Stimulated activated CD8-positive, alpha-beta memory T cell treated with anti-CD3 and anti-CD28 coated beads, Interleukin-7, amount 100 ng/mL, for 4 hours (primary cell): ENCODE results near the gene SETD1A.

Experiments
- DNase-seq, 2 donors: peaks; one replicate each; pipeline ENCODE4 v3.0.0-alpha.2; 2020; ENCODE audit warnings: low read depth in 2 of 2

Gene SETD1A

DNA sequence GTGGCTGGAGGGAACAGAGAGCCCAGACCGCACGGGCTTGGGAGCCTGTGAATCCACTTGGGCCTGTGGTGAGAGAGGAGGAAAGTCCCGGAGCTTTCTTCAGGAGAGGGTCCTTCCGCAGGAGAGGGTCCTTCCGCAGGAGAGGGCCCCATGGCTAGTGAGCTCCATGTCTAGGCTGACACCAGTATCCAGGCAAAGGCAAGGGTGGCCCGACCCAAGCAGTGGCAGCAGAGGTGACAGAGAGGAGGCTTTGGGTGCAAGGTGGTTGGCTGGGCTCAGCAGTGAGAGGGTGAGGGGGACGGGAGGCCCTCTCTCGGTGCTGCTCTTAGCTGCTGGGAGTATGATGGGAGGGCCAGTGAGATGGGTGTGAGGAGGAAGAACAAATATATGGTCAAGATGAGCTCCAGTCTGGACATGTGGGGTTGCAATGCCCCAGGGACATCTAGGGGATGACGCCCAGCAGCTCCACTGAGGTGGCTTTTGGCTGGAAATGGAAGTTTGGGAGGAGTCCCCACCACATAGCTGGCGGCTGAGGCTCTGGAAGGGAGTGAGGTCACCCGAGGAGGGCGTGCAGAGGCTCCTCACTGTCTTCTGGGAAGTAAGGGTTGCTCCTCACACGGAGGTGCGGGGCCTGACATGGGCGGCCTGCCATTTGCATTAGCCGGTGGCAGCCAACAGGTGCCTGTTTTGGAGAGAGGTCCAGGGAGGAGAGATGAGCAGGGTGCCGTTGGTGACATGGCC lies 25.2 kb downstream of the SETD1A start:
- DNase-seq = no peak

DNA sequence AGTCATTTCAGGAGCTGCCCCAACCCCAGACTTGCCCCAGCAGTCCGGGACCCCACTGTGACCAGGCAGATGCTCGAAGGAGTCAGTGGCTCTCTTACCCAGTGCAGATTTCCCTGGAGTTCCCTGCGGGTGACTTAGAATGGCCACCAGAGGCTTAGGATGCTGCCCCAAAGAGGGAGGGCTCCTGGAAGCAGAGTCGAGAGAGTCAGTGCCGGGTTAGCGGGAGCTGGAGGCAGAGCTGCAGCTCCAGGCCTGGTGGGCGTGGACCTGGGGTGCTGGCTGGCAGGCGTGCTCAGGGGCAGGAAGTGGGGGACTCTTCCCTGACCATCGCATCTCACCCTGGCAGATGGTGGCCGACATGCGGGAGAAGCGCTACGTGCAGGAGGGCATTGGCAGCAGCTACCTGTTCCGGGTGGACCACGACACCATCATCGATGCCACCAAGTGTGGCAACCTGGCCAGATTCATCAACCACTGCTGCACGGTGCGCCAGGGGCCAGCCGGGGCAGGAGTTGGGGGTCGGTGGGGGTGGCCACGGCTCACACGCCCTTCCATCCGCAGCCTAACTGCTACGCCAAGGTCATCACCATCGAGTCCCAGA lies 25.8 kb downstream of the SETD1A start:
- no peak for DNase-seq

DNA sequence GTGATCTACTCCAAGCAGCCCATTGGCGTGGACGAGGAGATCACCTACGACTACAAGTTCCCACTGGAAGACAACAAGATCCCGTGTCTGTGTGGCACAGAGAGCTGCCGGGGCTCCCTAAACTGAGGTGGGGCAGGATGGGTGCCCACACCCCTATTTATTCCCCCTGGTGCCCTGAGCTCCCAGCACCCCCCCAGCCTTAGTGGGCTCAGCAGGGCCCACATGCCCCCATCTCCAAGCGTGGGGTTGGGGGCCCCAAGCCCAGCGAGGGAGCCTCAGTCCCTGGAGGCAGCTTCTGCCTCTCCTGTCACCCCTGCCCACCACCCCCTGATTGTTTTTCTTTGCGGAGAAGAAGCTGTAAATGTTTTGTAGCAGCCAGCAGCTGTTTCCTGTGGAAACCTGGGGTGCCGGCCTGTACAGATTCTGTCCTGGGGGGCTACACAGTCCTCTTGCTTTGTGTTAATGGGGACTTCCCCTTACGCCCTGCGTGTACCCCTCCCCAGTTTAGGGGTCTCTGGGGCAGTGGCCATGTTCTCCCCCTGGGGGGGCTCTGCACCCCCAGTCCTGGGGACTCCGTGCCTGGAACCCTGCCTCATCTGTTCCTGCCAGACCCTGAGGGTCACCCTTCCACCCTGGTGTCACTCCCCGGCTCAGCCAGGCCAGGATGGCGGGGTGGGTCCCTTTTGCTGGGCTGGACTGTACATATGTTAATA lies 26.5 kb downstream of the SETD1A start:
- DNase-seq = no peak

DNA sequence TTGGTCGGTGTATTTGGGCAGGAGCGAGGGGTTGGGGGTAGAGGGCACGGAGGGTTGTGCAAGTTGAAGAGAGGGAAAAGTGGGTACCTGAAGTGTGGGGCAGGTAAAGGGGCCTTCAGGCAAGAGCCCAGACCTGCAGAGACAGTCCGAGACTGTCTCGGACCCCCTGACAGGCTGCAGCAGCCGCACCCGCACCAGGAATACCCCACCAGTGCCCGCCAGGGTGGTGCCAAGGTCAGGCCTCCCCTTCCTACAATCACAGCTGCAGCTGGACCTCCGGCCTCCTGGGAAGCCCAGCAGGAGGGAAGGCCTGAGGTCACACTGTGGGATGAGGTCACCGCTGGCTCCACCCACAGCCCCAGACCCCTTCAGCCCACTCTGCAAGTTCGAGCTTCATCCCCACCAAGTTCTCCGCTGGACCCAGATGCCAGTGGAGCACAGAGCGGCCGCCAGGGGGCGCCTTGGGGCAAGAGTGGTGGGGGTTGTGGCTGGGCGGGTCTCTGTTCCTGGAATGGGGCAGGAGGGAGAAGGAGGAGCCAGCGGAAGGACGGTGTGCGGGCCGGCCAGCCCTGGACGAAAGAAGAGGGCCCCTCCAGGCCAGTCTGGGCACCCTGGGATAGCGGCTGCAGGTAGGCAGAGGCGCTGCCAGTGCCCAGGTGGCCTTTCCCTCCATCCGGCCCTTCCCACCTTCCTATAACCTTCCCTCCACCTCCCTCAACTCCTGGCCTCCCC lies 27.3 kb downstream of the SETD1A start, which contains the start of gene HSD3B7:
TSS of gene HSD3B7 (plus strand) at position 539 of the 732 bp plus-strand sequence. CDS start 452 bp downstream, outside the sequence.
- DNase-seq = peak; percentile 40 to 58

DNA sequence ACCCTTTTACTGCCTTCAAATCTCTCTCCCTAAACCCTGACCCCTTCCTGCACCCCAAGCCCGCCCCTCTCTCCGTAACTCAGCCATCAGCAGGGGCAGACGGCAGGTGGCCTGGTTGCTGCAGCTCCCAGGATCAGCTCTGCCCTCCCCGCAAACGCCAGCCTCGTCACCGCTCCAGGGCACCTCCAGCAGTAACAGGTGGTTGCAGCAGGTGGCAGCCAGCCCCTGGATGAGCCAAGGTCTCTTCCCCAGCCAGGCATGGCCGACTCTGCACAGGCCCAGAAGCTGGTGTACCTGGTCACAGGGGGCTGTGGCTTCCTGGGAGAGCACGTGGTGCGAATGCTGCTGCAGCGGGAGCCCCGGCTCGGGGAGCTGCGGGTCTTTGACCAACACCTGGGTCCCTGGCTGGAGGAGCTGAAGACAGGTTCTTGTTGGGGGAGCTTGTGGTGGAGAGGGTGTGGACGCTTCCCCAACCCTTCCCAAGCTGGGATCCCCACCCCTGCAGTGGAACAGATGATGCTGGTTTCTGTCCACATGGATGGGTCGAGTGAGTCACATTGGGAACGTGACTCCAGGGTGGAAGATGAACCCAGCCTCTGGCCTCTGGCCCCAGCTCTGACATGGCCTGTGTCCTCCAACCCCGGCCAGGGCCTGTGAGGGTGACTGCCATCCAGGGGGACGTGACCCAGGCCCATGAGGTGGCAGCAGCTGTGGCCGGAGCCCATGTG lies 28.0 kb downstream of the SETD1A start:
- no peak for DNase-seq

DNA sequence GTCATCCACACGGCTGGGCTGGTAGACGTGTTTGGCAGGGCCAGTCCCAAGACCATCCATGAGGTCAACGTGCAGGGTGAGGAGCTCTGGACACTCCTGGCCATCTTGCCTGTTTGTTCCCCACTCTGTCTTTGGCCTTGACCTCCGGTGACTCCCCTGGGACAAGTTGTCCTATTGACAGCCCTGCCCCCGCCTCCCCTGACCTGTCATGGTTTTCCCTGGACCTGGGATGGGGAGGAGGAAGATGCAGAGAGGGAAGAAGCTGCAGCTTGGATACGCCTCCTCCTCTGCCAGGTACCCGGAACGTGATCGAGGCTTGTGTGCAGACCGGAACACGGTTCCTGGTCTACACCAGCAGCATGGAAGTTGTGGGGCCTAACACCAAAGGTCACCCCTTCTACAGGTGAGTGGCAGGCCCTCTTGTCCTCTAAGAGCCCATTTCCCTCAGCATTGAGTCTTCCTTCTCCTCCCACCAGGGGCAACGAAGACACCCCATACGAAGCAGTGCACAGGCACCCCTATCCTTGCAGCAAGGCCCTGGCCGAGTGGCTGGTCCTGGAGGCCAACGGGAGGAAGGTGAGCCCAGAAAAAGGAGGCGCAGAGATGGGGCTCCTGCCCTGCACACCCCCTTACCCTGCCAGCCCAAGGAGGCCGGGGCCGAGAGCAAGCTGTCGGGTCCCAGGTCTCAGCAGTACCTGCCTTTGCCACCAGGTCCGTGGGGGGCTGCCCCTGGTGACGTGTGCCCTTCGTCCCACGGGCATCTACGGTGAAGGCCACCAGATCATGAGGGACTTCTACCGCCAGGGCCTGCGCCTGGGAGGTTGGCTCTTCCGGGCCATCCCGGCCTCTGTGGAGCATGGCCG lies 28.8 kb downstream of the SETD1A start:
- DNase-seq = no peak

DNA sequence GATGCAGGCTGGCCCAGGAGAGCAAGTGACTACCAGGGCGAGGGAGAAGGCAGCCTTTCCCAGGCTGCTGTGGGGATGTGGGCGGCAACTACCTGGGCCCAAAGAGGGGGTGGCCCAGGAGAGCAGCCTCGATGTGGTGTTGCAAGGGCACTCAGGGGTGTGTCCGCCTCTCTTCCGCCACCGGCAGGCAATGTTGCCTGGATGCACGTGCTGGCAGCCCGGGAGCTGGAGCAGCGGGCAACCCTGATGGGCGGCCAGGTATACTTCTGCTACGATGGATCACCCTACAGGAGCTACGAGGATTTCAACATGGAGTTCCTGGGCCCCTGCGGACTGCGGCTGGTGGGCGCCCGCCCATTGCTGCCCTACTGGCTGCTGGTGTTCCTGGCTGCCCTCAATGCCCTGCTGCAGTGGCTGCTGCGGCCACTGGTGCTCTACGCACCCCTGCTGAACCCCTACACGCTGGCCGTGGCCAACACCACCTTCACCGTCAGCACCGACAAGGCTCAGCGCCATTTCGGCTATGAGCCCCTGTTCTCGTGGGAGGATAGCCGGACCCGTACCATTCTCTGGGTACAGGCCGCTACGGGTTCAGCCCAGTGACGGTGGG lies 30.1 kb downstream of the SETD1A start:
- DNase-seq = no peak

DNA sequence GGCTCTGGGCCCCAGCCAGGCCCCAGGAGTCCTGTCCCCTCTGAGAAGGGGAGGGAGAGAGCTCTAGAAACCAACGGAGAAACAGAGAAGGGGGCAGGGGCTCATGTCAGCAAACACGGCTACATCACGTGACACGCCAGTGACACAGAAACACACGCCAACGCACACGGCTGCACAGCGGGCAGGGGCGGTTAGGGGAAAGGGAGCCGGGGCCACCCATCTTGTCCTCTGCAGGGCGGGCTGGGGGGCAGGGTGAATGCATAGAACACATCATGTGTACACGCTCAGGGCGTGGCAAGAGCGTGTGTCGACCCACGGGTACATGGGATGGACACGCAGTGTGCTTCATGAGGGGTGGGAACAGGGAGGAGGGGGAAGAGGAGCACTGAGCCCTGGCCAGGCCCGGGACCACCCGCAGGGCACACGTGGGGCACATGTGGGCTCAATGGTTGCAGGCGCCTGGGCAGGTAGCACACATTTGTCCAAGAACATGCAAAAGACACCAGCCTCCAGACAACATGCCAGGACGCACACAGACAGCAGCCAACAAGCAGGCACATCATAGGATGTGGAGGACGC lies 32.0 kb downstream of the SETD1A start:
- no peak for DNase-seq

DNA sequence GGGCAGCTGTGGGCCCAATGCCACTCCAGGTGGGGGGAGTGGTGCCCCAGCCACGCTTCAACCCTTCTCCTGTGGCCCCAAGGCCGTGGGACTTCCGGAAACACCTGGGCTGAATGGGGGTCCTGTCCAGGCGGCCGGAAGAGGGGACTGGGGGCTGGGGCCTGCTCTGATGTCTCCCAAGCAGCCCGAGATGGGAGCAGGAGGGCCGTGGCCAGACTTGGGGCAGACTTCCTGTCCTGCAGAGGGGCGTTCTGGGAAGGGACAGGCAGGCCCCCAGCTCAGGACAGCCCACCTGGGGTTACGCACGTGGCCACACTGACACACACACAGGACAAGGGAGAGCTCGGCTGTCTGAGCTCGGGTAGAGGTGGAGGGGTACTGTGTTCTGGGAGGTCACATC lies 32.6 kb downstream of the SETD1A start:
- DNase-seq = no peak

DNA sequence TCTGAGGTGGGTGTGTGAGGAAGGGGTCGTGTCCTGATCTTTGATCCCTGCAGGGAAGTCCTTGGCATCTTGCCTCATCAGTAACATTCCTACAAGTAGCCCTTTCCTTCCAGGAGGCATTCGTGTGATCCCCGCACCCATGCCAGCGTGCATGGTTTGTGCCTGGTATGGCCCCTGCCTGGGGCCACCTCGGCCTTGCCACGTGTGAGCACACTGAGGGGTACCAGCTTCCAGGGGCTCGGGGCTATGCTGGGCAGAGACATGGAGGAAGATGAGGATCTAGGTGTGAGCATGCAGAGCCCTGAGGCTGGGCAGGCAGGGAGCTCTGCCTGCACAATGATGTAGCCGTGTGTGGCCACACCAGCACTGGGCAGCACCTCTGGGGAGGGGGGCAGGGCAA lies 33.5 kb downstream of the SETD1A start:
- DNase-seq = no peak

DNA sequence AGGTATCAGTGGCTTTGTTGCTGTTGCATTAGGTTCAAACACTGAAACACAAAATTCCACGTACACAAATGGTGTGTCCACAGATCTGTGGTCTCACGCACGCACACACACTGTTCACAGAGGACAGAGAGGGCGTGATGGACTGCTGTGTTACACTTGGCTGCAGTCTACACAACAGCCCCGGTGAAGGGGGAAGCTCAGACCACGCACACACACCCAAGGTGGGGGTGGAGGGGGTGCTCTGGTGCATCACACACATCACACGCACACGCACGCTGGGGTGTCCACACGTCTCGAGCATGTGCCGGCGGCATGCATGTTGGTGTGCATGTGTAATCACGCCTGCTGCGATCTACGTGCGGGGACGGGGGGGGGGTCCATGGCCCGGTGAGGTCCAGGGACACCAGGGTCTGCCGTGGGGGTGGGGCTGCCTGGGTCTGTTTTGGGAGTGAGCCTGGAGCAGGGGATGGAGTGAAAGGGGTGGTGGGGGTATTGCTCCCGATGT lies 34.8 kb downstream of the SETD1A start:
- no peak for DNase-seq

DNA sequence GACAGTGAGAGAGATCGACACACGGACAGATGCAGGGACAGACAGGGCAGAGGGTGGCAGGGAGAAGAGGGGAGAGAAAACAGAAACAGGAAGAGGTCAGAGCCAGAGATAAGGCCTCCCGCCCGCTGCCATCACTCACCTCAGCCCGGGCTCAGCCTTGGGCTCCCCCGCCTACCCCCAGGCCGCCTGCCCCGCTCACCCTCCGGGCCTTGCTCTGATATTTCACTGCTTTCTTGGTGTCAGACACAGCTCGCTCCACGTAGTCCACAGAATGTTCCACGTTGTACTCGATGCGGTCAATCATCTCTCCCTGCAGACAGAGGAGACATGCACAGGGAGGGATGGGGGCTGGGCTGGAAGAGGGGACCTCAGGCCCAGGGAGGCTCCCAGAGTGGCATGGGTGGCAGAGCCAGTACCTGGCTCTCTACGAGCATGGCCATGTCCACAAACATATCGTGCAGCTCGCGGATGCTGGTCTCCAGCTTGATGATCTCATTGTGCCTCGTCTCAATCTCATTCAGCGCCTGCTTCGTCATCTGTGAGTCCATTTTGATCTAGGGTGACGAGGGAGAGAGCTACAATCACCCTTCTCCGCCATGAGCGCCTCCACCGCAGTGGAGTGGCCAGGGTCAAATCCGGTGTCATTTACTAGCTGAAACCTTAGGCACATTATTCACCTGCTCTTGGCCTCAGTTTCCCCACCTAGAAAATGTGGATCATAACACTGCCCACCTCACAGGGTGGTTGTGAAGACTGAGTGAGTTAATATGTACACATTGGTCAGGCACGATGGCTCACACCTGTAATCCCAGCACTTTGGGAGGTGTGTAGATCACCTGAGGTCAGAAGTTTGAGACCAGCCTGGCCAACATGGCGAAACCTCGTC lies 35.6 kb downstream of the SETD1A start:
- no peak for DNase-seq

DNA sequence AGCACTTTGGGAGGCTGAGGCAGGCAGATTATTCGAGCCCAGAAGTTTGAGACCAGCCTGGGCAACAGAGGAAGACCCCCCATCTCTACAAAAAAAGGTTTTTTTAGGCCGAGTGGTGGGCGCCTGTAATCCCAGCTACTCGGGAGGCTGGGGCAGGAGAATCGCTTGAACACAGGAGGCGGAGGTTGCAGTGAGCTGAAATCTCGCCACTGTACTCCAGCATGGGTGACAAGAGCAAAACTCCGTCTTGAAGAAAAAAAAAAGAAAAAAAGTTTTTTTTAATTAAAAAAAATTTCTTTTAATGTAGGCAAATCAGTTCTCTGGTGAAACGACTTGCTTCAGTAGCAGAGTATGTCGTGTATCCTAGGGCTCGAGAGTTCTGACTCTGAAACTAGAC lies 38.4 kb downstream of the SETD1A start:
- no peak for DNase-seq

DNA sequence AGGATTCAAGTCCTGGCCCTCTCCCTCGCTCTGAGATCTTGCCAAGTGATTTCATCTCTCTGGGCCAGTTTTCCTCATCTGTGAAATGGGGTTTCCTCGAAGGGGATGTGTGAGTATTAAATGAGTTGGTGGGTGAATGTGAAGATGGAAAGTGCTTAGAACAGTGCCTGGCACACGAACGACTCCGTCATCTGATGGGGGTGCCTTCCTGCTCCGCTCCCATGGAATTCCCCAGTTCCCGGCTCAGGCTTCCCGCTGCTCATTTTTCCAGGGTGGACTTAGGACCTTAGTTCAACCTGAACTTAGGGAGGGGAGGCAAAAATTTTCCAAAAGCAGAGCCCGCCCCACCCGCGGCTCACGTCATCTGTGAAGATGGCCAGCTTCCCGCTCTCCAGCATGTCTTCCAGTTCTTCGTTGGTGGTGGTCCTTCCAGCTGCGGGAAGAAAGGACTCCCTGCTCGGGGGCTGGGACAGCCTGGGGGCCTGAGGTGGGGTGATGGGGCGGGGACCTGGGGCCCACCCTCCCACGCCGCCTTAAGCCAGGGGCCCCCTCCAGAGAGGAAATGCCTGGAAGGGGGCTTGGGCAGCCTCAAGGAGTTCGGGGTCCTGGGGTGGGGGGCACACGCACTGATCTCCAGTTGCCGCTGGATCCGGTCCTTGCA lies 38.9 kb downstream of the SETD1A start:
- no peak for DNase-seq

DNA sequence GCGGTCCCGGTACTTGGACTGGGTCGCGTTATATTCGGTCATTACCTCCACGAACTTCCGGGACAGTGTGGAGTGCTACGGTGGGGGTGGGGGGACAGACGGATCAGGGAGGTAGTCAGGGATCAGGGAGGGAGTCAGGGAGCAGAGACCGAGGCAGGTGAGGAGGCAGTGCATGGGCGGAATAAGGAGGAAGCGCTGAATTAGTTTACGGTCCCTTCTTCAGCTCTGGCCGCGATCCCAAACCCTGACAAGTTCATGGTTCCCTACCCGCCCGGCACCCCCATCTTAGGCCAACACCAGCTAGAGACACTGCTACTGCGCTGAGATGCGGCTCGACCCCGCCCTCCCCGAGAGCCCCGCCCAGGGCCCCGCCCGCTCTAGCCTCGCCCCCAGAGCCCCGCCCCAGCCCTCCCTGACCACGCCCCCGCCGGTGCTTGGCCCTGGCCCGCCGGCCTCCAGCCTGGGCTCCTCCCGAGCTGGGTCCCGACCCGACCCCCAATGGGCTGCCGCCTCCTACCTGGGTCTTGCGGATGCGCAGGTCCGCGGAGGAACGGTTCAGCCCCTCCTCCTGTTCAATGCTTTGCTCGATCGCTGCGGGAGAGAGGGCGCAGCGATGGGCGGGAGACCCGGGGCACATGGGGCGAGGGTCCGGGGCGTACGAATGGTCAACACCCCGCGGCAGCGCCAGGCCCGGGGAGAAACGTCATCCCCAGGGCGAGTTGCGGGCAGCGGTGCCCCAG lies 39.6 kb downstream of the SETD1A start:
- peak; percentile 53 to 75 for DNase-seq

DNA sequence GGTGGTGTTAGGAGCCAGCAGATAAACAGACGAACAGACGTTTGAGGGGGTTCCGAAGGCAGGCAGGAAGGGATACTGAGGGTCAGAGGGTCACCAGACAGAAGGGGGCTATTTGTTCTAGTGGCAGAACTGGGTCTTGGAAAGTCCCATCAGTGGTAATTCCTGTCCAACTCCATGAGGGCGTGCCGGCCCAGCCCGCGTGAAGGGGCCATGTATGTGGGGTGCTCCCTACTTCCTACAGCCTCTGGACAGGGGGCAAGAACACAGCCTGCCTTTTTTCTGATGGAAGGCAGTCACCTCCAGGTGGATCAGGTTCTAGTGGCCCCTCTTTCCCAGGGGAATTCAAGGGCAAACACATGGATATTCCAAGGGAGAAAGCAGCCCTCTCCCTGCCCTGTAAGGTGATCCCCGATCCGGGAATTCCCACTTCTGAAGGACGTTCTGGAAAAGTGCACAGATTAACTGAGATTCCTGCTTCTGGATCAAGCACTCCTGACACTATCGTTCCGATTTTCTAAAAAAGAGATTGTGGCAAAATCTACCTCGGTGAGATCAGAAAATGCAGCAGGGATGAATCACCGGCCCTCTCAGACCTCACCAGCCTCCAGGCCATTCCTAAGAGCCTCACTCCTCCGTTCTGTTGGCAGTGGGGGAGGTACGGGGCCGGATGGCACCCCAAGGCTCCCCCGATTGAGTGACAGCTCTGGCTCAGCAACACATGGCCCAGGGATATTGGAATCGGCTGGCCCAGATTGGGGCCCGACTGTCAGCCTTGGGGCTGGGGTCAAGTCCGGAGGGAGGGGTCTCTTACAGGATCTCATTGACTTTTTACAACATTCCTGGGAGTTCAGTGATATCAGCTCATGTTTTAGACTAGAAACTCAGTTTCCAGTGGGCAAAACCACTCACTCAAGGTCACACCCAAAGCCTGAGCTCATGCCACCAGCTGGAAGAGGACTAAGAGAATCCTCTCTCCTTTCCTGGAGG lies 40.5 kb downstream of the SETD1A start:
- no peak for DNase-seq
